Smooth muscle cell (in vitro differentiated cells): ENCODE data around the gene PCBP3. TPM values are rescaled to one million over a fixed set of nuclear protein-coding genes. Genes with fewer than 3 reads are reported as not detected.

Experiments used
- DNase-seq: peaks from one replicate; lab custom pipeline; 2025; ENCODE audit not compliant: unreplicated experiment; lab: John Stamatoyannopoulos, UW
- H2AFZ ChIP-seq: fragments of 200-600 bp; sonication (generic); 2 replicates; pipeline ENCODE4 v1.6.0; 2016; ENCODE audit warnings: antibody characterized with exemption, low read depth, mild to moderate bottlenecking
- H3F3A ChIP-seq: fragments of 200-600 bp; sonication (generic); 2 replicates; pipeline ENCODE4 v1.6.0; 2017; ENCODE audit warnings: antibody characterized with exemption, low read depth
- H3K27ac ChIP-seq: fragments of 200-600 bp; sonication (generic); 2 replicates; pipeline ENCODE4 v1.5.1; 2016; ENCODE audit warnings: low read depth, mild to moderate bottlenecking
- H3K27me3 ChIP-seq: fragments of 200-600 bp; sonication (generic); 2 replicates; pipeline ENCODE4 v1.6.1; 2016; ENCODE audit warnings: low read depth, mild to moderate bottlenecking
- H3K36me3 ChIP-seq: fragments of 200-600 bp; sonication (generic); 2 replicates; pipeline ENCODE4 v1.5.1; 2016; ENCODE audit warnings: low read depth
- H3K4me1 ChIP-seq: fragments of 200-600 bp; sonication (generic); 2 replicates; pipeline ENCODE4 v1.5.1; 2016; ENCODE audit warnings: low read depth
- H3K4me2 ChIP-seq: fragments of 200-600 bp; sonication (generic); 2 replicates; pipeline ENCODE4 v1.6.0; 2016; ENCODE audit warnings: mild to moderate bottlenecking
- H3K4me3 ChIP-seq: fragments of 200-600 bp; sonication (generic); 2 replicates; pipeline ENCODE4 v1.5.1; 2016; ENCODE audit warnings: mild to moderate bottlenecking
- H3K79me2 ChIP-seq: fragments of 200-600 bp; sonication (generic); 2 replicates; pipeline ENCODE4 v1.6.0; 2016; ENCODE audit warnings: low read depth, mild to moderate bottlenecking
- H3K9ac ChIP-seq: fragments of 200-600 bp; sonication (generic); 2 replicates; pipeline ENCODE4 v1.6.0; 2016; ENCODE audit warnings: low read depth
- H3K9me3 ChIP-seq: fragments of 200-600 bp; sonication (generic); replicated peaks from 2 replicates; pipeline ENCODE4 v1.5.1; 2016; ENCODE audit warnings: low read depth
- H4K20me1 ChIP-seq: fragments of 200-600 bp; sonication (generic); 2 replicates; pipeline ENCODE4 v1.6.0; 2016; ENCODE audit warnings: low read depth
- WGBS: methylation state at CpG from one replicate; pipeline ENCODE4 v1.1.7; 2016; ENCODE audit warnings: low lambda C conversion rate; 5-methylcytosine and 5-hydroxymethylcytosine counted together
- polyA plus RNA-seq: library from polyadenylated mRNA; unstranded; fragments of >200 nt; fragmentation: Nextera tagmentation; extraction: Ambion mirVana; gene quantifications from 2 replicates; pipeline ENCODE4 v1.2.1, GENCODE V29; 2016
- total RNA-seq: library from RNA; depleted of rRNA; stranded (reverse); fragments of >200 nt; gene quantifications from 2 replicates; pipeline ENCODE4 v1.2.3, GENCODE V29; 2014
- TF ChIP-seq, protein P1 (sequence below): fragments of 200-600 bp; sonication (generic); IDR thresholded peaks from 2 replicates; pipeline ENCODE4 v1.5.1; 2017; ENCODE audit warnings: borderline replicate concordance, mild to moderate bottlenecking, antibody characterized with exemption; ENCODE audit not compliant: insufficient read depth, poor library complexity, severe bottlenecking

PCBP3 gene
- total and polyA plus RNA-seq, 2 experiments from 2014 or later, result 8.9 to 23.1 TPM

DNA sequence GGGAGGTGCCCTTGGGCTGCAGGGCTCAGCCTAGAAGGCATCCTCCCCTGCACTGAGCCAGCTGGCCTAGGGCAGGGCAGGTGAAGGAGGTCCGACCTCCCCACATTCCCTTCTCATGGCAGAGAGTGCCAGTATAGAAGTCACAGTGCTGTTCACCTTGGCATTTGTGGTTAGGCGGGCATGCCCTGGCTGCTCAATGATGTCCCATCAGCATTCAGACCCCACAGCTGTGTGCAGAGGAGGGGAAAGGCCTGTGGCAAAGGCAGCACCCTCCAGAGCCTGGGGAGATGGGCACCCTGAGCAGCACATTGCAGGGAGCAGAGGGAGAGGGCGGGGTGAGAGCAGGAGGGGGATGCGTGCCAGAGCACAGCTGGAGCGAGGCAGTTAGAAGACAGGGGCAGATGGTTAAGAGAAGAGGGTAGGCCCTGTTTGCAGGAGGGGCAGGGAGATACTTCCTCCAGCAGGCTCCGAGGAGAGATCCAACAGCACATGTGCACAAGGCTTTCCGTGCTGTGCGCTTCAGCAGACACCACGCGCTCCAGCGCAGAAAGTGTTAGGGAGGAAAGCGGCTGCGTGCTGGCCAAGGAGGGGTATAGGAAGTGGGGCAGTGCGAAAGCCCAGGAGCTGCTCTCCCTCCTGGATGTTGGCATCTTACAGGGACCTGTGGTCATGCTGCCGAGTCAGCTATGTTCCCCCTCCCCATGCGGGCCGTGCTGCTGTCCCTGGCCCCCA lies 294.4 kb downstream of the PCBP3 start:
- no peaks in the 10 kb centered on the region for H3K36me3 ChIP-seq

DNA sequence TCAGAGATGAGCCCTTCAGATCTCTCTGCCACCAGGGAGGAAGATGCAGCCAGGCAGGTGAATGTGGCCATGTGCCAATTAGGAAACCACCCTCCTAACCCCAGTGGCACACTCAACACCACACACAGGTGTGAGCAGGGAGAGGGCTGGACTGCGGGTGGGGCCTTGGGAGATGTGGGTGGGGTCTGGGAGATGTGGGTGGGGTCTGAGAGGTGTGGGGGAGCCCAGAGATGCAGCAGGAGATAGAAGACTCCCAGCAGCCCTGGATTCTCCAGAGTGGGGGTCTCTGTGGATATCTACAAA lies 294.9 kb downstream of the PCBP3 start:
- no peaks in the 10 kb centered on the region for H4K20me1 ChIP-seq
- H3K27ac ChIP-seq, result no peak overlapping the region
- H3K9me3 ChIP-seq, result no peaks in the 10 kb centered on the region
- H3F3A ChIP-seq, result no peaks in the 10 kb centered on the region
- no peak overlapping the region for H2AFZ ChIP-seq
- TF ChIP-seq, protein P1, sequence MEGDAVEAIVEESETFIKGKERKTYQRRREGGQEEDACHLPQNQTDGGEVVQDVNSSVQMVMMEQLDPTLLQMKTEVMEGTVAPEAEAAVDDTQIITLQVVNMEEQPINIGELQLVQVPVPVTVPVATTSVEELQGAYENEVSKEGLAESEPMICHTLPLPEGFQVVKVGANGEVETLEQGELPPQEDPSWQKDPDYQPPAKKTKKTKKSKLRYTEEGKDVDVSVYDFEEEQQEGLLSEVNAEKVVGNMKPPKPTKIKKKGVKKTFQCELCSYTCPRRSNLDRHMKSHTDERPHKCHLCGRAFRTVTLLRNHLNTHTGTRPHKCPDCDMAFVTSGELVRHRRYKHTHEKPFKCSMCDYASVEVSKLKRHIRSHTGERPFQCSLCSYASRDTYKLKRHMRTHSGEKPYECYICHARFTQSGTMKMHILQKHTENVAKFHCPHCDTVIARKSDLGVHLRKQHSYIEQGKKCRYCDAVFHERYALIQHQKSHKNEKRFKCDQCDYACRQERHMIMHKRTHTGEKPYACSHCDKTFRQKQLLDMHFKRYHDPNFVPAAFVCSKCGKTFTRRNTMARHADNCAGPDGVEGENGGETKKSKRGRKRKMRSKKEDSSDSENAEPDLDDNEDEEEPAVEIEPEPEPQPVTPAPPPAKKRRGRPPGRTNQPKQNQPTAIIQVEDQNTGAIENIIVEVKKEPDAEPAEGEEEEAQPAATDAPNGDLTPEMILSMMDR, result no peak
- H3K36me3 ChIP-seq, result no peaks in the 10 kb centered on the region
- no peak overlapping the region for H3K9ac ChIP-seq
- no peak overlapping the region for H3K4me2 ChIP-seq
- no peaks in the 10 kb centered on the region for H3K79me2 ChIP-seq
- WGBS, result 83% methylated on average over 1 of the region's 1 CpG
- H3K4me1 ChIP-seq, result no peaks in the 10 kb centered on the region
- H3K27me3 ChIP-seq, result no peaks in the 10 kb centered on the region
- no peak overlapping the region for H3K4me3 ChIP-seq
- DNase-seq, result no peak

More for the DNA sequence above, 294.4 kb downstream of the PCBP3 start:
- no peaks in the 10 kb centered on the region for H3K4me1 ChIP-seq
- no peak overlapping the region for H2AFZ ChIP-seq
- no peak overlapping the region for H3K4me3 ChIP-seq
- H3K9ac ChIP-seq, result no peak overlapping the region
- no peaks in the 10 kb centered on the region for H3K9me3 ChIP-seq
- H3K27me3 ChIP-seq, result no peaks in the 10 kb centered on the region
- H4K20me1 ChIP-seq, result no peaks in the 10 kb centered on the region
- no peaks in the 10 kb centered on the region for H3F3A ChIP-seq
- no peak overlapping the region for H3K4me2 ChIP-seq
- no peak for DNase-seq
- TF ChIP-seq, protein P1, result no peak
- H3K79me2 ChIP-seq, result no peaks in the 10 kb centered on the region
- no peak overlapping the region for H3K27ac ChIP-seq
- 94% methylated on average over 17 of the region's 17 CpGs for WGBS

DNA sequence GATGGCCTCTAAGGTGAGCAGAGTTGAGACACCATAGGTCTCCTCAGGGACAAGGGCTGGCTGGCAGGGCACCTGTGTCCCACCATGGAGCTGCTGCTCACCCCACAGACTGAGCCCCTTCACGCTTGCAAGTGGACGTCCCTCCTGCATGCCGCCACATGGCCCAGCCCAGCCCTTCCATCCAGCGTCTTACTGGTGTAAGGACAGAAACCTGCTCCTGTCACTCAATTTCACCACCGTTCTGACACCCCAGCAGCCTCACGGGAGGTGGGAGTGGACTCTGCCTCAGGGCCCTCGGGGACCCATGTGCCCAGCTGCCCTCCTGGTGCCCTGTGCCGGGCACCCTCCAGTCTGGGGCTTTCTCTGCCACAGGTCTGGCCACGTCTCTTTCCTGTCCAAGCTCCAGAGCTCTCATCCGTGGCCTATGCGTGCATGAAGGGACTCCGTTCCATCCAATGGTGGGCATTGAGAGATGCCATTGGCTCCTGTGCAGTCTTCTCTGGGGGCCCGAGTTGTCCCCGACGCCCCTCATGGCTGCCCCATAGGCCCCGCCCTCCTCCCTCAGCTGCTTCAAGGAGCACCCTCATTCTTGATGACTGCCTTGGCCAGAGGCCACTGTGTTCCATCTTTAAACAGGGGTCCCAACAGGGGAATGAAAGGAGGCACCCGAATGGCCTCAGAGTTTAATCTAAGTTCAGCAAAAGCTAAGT lies 295.4 kb downstream of the PCBP3 start:
- Histone ChIP-seq H3K79me2 (no peaks in the 10 kb centered on the region), H3K9ac (no peak overlapping the region), H3K4me3 (no peak overlapping the region), H3K27ac (no peak overlapping the region), H4K20me1 (no peaks in the 10 kb centered on the region), H3K9me3 (no peaks in the 10 kb centered on the region), H3K36me3 (no peaks in the 10 kb centered on the region), H2AFZ (no peak overlapping the region), H3K27me3 (no peaks in the 10 kb centered on the region), H3K4me1 (no peaks in the 10 kb centered on the region), H3K4me2 (no peak overlapping the region), H3F3A (no peaks in the 10 kb centered on the region)
- no peak for DNase-seq
- TF ChIP-seq, protein P1, result no peak
- 93% methylated on average over 17 of the region's 17 CpGs for WGBS
